Endothelial cell of umbilical vein (primary cell): Measurements from ENCODE around the gene ABHD11. TPM values are rescaled to one million over a fixed set of nuclear protein-coding genes. Genes with fewer than 3 reads are reported as not detected.

ENCODE experiments used
- BruUV-seq: library from RNA; stranded (reverse); fragments of 400-500 nt; replicated peaks from 2 replicates; lab custom pipeline; 2021; lab: Mats Ljungman, UMichigan
- CTCF ChIA-PET: fragments of 300-600, 350-600 bp; sonication (Branson Sonifier 250); formaldehyde crosslinking; loops from one replicate; lab custom pipeline; 2021; ENCODE audit warnings: antibody characterized with exemption, inconsistent platforms; lab: Charles Lee
- POLR2A ChIA-PET: fragments of 300-600, 350-600 bp; sonication (Branson Sonifier 250); formaldehyde crosslinking; loops from one replicate; lab custom pipeline; 2021; ENCODE audit warnings: antibody characterized with exemption, inconsistent platforms; lab: Charles Lee
- DNase-seq: peaks from one replicate; pipeline ENCODE4 v3.0.0-alpha.2; 2011; ENCODE audit warnings: low read depth, low spot score
- FAIRE-seq: peaks from 2 replicates; lab custom pipeline; 2011; peaks lifted over from hg19 to GRCh38; lab: Jason Lieb, UNC
- H2AFZ ChIP-seq: 2 replicates; pipeline ENCODE4 v1.6.0; 2012; ENCODE audit warnings: low read depth, low read length, control low read depth, inconsistent platforms
- H3K27ac ChIP-seq: 2 replicates; pipeline ENCODE4 v1.5.1; 2011; ENCODE audit warnings: low read depth, mild to moderate bottlenecking, control low read depth, low read length, moderate library complexity; ENCODE audit not compliant: insufficient read depth
- H3K27me3 ChIP-seq, 2 experiments: 2 replicates each; pipeline versions ENCODE4 v1.6.0 to v1.6.1; 2011; ENCODE audit warnings: low read length in 2 of 2, mixed read lengths in 1 of 2; ENCODE audit not compliant: control insufficient read depth in 2 of 2, insufficient read depth in 2 of 2
- H3K36me3 ChIP-seq, 2 experiments: 2 replicates in 1 of 2; 3 replicates in 1 of 2; pipeline ENCODE4 v1.5.1; 2011; ENCODE audit warnings: low read length in 2 of 2, mild to moderate bottlenecking in 1 of 2, moderate library complexity in 1 of 2; ENCODE audit not compliant: control insufficient read depth in 2 of 2, insufficient read depth in 2 of 2; ENCODE audit errors: extremely low read depth in 1 of 2
- H3K4me1 ChIP-seq: 3 replicates; pipeline ENCODE4 v1.5.1; 2011; ENCODE audit warnings: mild to moderate bottlenecking, low read length; ENCODE audit not compliant: control insufficient read depth, insufficient read depth; ENCODE audit errors: extremely low read depth
- H3K4me2 ChIP-seq: 2 replicates; pipeline ENCODE4 v1.6.1; 2011; ENCODE audit warnings: low read length, control low read depth, mixed read lengths; ENCODE audit not compliant: insufficient read depth
- H3K4me3 ChIP-seq, 3 experiments: fragments of 200-600 bp in 1 of 3; sonication (generic), shearing (Covaris generic) in 1 of 3; replicated peaks in 1 of 3; 2 replicates each; pipeline ENCODE4 v1.5.1; 2011 to 2016; ENCODE audit warnings: control low read depth in 3 of 3, low read length in 3 of 3, mild to moderate bottlenecking in 2 of 3, inconsistent platforms in 1 of 3, low read depth in 1 of 3, moderate library complexity in 1 of 3; ENCODE audit not compliant: insufficient read depth in 1 of 3
- H3K79me2 ChIP-seq: 2 replicates; pipeline ENCODE4 v1.6.0; 2012; ENCODE audit warnings: low read length, inconsistent platforms; ENCODE audit not compliant: control insufficient read depth, insufficient read depth
- H3K9ac ChIP-seq: replicated peaks from 2 replicates; pipeline ENCODE3; 2011; ENCODE audit warnings: low read length, control low read depth; ENCODE audit not compliant: insufficient read depth; ENCODE audit errors: extremely low read depth
- H3K9me1 ChIP-seq: replicated peaks from 3 replicates; pipeline ENCODE4 v1.6.0; 2011; ENCODE audit warnings: mild to moderate bottlenecking, low read length; ENCODE audit not compliant: control insufficient read depth, insufficient read depth; ENCODE audit errors: extremely low read depth
- H3K9me3 ChIP-seq: replicated peaks from 2 replicates; pipeline ENCODE4 v1.5.1; 2012; ENCODE audit warnings: low read length, inconsistent platforms; ENCODE audit not compliant: control insufficient read depth, insufficient read depth
- H4K20me1 ChIP-seq: replicated peaks from 2 replicates; pipeline ENCODE3; 2011; ENCODE audit warnings: mild to moderate bottlenecking, low read length; ENCODE audit not compliant: control insufficient read depth, insufficient read depth; ENCODE audit errors: extremely low read depth
- CTCF ChIP-seq, 2 donors: IDR thresholded peaks; 1 replicate in 1 of 2; 2 replicates in 1 of 2; pipeline ENCODE4 v1.5.1; 2011; ENCODE audit warnings: low read length in 2 of 2, mild to moderate bottlenecking in 2 of 2, moderate library complexity in 2 of 2, control low read depth in 1 of 2, inconsistent platforms in 1 of 2, low read depth in 1 of 2; ENCODE audit not compliant: insufficient read depth in 1 of 2; ENCODE audit errors: extremely low read depth in 1 of 2
- EZH2 ChIP-seq: IDR thresholded peaks from 2 replicates; pipeline ENCODE4 v1.6.1; 2012; ENCODE audit warnings: borderline replicate concordance, low read depth, mild to moderate bottlenecking, moderate library complexity, low read length, inconsistent platforms; ENCODE audit not compliant: severe bottlenecking
- FOS ChIP-seq: IDR thresholded peaks from 2 replicates; pipeline ENCODE4 v1.6.1; 2011; ENCODE audit warnings: mild to moderate bottlenecking, low read length, moderate library complexity, borderline replicate concordance; ENCODE audit not compliant: insufficient read depth
- GATA2 ChIP-seq: IDR thresholded peaks from 2 replicates; pipeline ENCODE4 v1.7.0; 2011; ENCODE audit warnings: low read depth, mild to moderate bottlenecking, moderate library complexity, mixed read lengths, low read length; ENCODE audit not compliant: insufficient read length, insufficient read depth
- JUN ChIP-seq: IDR thresholded peaks from 2 replicates; pipeline ENCODE4 v1.6.1; 2011; ENCODE audit warnings: borderline replicate concordance, low read depth; ENCODE audit not compliant: insufficient read length, insufficient read depth
- MAX ChIP-seq: IDR thresholded peaks from 2 replicates; pipeline ENCODE4 v1.6.1; 2011; ENCODE audit not compliant: insufficient read depth, insufficient read length
- MYC ChIP-seq: IDR thresholded peaks from one replicate; pipeline ENCODE4 v1.6.1; 2011; ENCODE audit warnings: mild to moderate bottlenecking, low read depth, low read length
- POLR2A ChIP-seq: IDR thresholded peaks from 2 replicates; pipeline ENCODE4 v1.6.1; 2012; ENCODE audit warnings: low read depth, mild to moderate bottlenecking, control low read depth, low read length
- POLR2AphosphoS5 ChIP-seq: IDR thresholded peaks from 2 replicates; pipeline ENCODE4 v1.6.1; 2012; ENCODE audit warnings: low read depth, mild to moderate bottlenecking, control low read depth, low read length, moderate library complexity; ENCODE audit not compliant: insufficient read depth
- dilution Hi-C: fragments of 300-500 bp; cut with MboI; formaldehyde crosslinking; loops from one replicate; pipeline ENCODE4 v1.15.0; 2019; ENCODE audit warnings: low sequenced_read_pairs; ENCODE audit not compliant: extremely low pct_ligation_motif_present
- intact Hi-C: fragments of 100-400 bp; cut with micrococcal nuclease; formaldehyde crosslinking; loops from one replicate; pipeline ENCODE4 v1.10.0; 2022
- polyA plus RNA-seq, 4 experiments: library from polyadenylated mRNA; depleted of rRNA in 3 of 4; stranded (reverse) in 3 of 4; unstranded in 1 of 4; fragments of >200 nt; gene quantifications; 2 replicates each; pipeline versions ENCODE4 v1.2.1 to v1.2.3, GENCODE V29; 2011 to 2012; ENCODE audit warnings: missing spikeins in 1 of 4
- total RNA-seq: library from RNA; stranded (reverse); gene quantifications from 2 replicates; pipeline ENCODE4 v1.2.3, GENCODE V29; 2021

ABHD11 gene
- total and polyA plus RNA-seq, 2 donors (not counting 3 experiments of a cell fraction or from before 2014, with no cell fraction given), result 13.3 to 18.4 TPM

- Histone ChIP-seq H3K9me1 (no peaks in the 10 kb centered on the region), H3K79me2 (peaks cover 13% of the 10 kb centered on the region), H3K4me1 (no peaks in the 10 kb centered on the region), H3K36me3 (peaks cover 6 to 43% of the 10 kb centered on the region in 2 experiments), H4K20me1 (no peaks in the 10 kb centered on the region), H3K4me3 (no peak overlapping the region), H3K4me2 (no peak overlapping the region), H3K27ac (no peak overlapping the region), H3K9ac (no peak overlapping the region), H3K9me3 (no peaks in the 10 kb centered on the region), H2AFZ (no peak overlapping the region), H3K27me3 (no peaks in the 10 kb centered on the region)
- ChIA-PET POLR2A (interaction anchor here (0.6 kb wide), 1 partner anchor 96 kb away, joined by 5 read pairs; no protein-coding TSS in a partner anchor), CTCF (interaction anchor here (2.8 kb wide), 1 partner anchor 11 kb away, joined by 15 read pairs; no protein-coding TSS in a partner anchor)
- FAIRE-seq (no peak), DNase-seq (no peak)
- dilution Hi-C loops, result no loop called here
- no TSS peak for BruUV-seq
- TF ChIP-seq EZH2 (no peak), MAX (no peak), CTCF (IDR thresholded peaks at IDR 0.05; ENCODE audit: extremely low read depth in 1 of 2, insufficient read depth in 1 of 2, low read depth in 1 of 2, low read length in 2 of 2) (no peak), GATA2 (no peak), POLR2AphosphoS5 (no peak), FOS (no peak), POLR2A (no peak), JUN (no peak), MYC (no peak)
- intact Hi-C loops, result no loop called here
Observed at GRCh38 chr7:73690646-73691045, 48.0 kb downstream of the ABHD11 start.
